Vagina (tissue), 2 donors: ENCODE results near the gene DPEP1.

ENCODE experiments used
- POLR2A ChIP-seq, 2 donors: fragments of 450-650 bp; IDR thresholded peaks; one replicate each; pipeline ENCODE4 v1.6.1; 2017; ENCODE audit warnings: antibody characterized with exemption in 2 of 2, mild to moderate bottlenecking in 2 of 2, moderate library complexity in 2 of 2
- POLR2AphosphoS5 ChIP-seq, 2 donors: sonication (generic); formaldehyde crosslinking; IDR thresholded peaks; one replicate each; pipeline ENCODE4 v1.9.0; 2017; ENCODE audit warnings: antibody characterized with exemption in 2 of 2, mild to moderate bottlenecking in 2 of 2, low read depth in 1 of 2; ENCODE audit not compliant: insufficient read depth in 1 of 2
- TF ChIP-seq, protein P1 (sequence below), 3 experiments: fragments of 450-650 bp in 2 of 3; fragments of 200-600 bp in 1 of 3; sonication (generic) in 1 of 3; IDR thresholded peaks; one replicate each; pipeline ENCODE4 v1.5.1; 2017 to 2019; ENCODE audit warnings: antibody characterized with exemption in 3 of 3, mild to moderate bottlenecking in 2 of 3, moderate library complexity in 2 of 3

DNA sequence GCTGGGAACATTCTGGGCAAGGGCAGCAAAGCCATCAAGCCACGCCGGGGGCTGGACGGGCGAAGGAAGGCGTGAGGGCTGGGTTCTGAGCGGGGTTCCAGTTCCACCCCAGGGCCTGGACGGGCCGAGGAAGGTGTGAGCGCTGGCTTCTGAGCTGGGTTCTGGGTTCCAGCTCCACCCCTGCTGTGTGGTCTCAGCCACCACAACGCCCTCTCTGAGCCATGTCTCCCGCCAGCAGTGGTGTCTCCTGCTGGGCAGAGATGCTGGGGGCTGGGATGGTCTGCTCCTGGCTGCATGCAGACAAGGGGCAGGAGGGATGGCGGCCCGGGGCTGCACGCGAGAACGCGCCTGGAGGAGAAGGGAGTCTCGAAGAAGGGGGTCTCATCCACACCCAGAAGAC lies 41.8 kb upstream of the DPEP1 start:
- no peak for TF ChIP-seq POLR2AphosphoS5 (IDR thresholded peaks at IDR 0.05; ENCODE audit: insufficient read depth in 1 of 2, low read depth in 1 of 2)
- TF ChIP-seq, protein P1, sequence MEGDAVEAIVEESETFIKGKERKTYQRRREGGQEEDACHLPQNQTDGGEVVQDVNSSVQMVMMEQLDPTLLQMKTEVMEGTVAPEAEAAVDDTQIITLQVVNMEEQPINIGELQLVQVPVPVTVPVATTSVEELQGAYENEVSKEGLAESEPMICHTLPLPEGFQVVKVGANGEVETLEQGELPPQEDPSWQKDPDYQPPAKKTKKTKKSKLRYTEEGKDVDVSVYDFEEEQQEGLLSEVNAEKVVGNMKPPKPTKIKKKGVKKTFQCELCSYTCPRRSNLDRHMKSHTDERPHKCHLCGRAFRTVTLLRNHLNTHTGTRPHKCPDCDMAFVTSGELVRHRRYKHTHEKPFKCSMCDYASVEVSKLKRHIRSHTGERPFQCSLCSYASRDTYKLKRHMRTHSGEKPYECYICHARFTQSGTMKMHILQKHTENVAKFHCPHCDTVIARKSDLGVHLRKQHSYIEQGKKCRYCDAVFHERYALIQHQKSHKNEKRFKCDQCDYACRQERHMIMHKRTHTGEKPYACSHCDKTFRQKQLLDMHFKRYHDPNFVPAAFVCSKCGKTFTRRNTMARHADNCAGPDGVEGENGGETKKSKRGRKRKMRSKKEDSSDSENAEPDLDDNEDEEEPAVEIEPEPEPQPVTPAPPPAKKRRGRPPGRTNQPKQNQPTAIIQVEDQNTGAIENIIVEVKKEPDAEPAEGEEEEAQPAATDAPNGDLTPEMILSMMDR (IDR thresholded peaks at IDR 0.05): no peak
- TF ChIP-seq POLR2A (IDR thresholded peaks at IDR 0.05): no peak
